GM12878 (cell line): ENCODE results near the gene SULT1C4. TPM values are rescaled to one million over a fixed set of nuclear protein-coding genes. Genes with fewer than 3 reads are reported as not detected.

ENCODE experiments used
- ATAC-seq: fragments of 200-7000 bp; cut with Tn5 transposase; 3 replicates; pipeline ENCODE4 v1.9.1; 2020; ENCODE audit warnings: mild to moderate bottlenecking, moderate library complexity
- BruUV-seq: library from RNA; stranded (reverse); fragments of 400-500 nt; replicated peaks from 2 replicates; lab custom pipeline; 2021; lab: Mats Ljungman, UMichigan
- CTCF ChIA-PET: fragments of 300-600 bp; sonication (Branson Sonifier 250); formaldehyde crosslinking; extraction: SDS; loops from one replicate; lab custom pipeline; 2021; ENCODE audit warnings: inconsistent platforms; lab: Yijun Ruan, JAX
- POLR2A ChIA-PET: fragments of 350-600 bp; formaldehyde crosslinking; extraction: SDS; loops from one replicate; lab custom pipeline; 2021; ENCODE audit warnings: inconsistent platforms; lab: Charles Lee
- RAD21 ChIA-PET: fragments of 300-600 bp; sonication (Branson Sonifier 250); formaldehyde crosslinking; loops from one replicate; lab custom pipeline; 2023; ENCODE audit warnings: antibody characterized with exemption; ENCODE audit not compliant: unreplicated experiment; lab: Charles Lee
- SMC1A ChIA-PET: fragments of 300-600 bp; sonication (Branson Sonifier 250); formaldehyde crosslinking; loops from one replicate; lab custom pipeline; 2023; ENCODE audit not compliant: unreplicated experiment, uncharacterized antibody; lab: Charles Lee
- DNase-seq: peaks from one replicate; pipeline ENCODE4 v3.0.0-alpha.2; 2011; ENCODE audit warnings: low read depth, low spot score
- FAIRE-seq: peaks from 3 replicates; lab custom pipeline; 2011; peaks lifted over from hg19 to GRCh38; lab: Jason Lieb, UNC
- H2AFZ ChIP-seq: 2 replicates; pipeline ENCODE4 v1.6.0; 2011; ENCODE audit warnings: low read depth, low read length, control low read depth; ENCODE audit not compliant: control insufficient read depth
- H3K27ac ChIP-seq: 2 replicates; pipeline ENCODE4 v1.5.1; 2011; ENCODE audit warnings: control low read depth; ENCODE audit not compliant: control insufficient read depth, insufficient read depth
- H3K27me3 ChIP-seq, 2 experiments: replicated peaks in 1 of 2; 2 replicates each; pipeline versions ENCODE4 v1.6.0 to v1.6.1; 2011; ENCODE audit warnings: low read length in 1 of 2; ENCODE audit not compliant: control insufficient read depth in 2 of 2, insufficient read depth in 2 of 2
- H3K36me3 ChIP-seq, 2 experiments: 2 replicates each; pipeline ENCODE4 v1.5.1; 2011; ENCODE audit warnings: low read length in 1 of 2; ENCODE audit not compliant: control insufficient read depth in 2 of 2, insufficient read depth in 2 of 2
- H3K4me1 ChIP-seq: 2 replicates; pipeline ENCODE4 v1.6.1; 2011; ENCODE audit warnings: mild to moderate bottlenecking, low read length, moderate library complexity, mixed read lengths; ENCODE audit not compliant: control insufficient read depth, insufficient read depth
- H3K4me2 ChIP-seq: 2 replicates; pipeline ENCODE4 v1.6.0; 2011; ENCODE audit warnings: control low read depth; ENCODE audit not compliant: control insufficient read depth, insufficient read depth
- H3K4me3 ChIP-seq: fragments of 200-600 bp; sonication (generic); 2 replicates; pipeline ENCODE4 v1.5.1; 2016
- H3K79me2 ChIP-seq: 2 replicates; pipeline ENCODE4 v1.6.0; 2011; ENCODE audit warnings: low read length; ENCODE audit not compliant: control insufficient read depth, insufficient read depth
- H3K9ac ChIP-seq: 2 replicates; pipeline ENCODE4 v1.8.0; 2011; ENCODE audit warnings: low read length, control low read depth, mixed read lengths; ENCODE audit not compliant: control insufficient read depth, insufficient read depth
- H3K9me3 ChIP-seq: replicated peaks from 3 replicates; pipeline ENCODE4 v1.5.1; 2011; ENCODE audit warnings: mild to moderate bottlenecking, low read length; ENCODE audit not compliant: control insufficient read depth, insufficient read depth
- H4K20me1 ChIP-seq: 2 replicates; pipeline ENCODE4 v1.6.0; 2011; ENCODE audit not compliant: control insufficient read depth, insufficient read depth
- BRCA1 ChIP-seq: IDR thresholded peaks from 2 replicates; pipeline ENCODE4 v1.6.1; 2011; ENCODE audit warnings: low read depth, low read length, improper control_type of control experiment
- EED ChIP-seq: sonication (generic); IDR thresholded peaks from 2 replicates; pipeline ENCODE4 v1.6.1; 2016; ENCODE audit warnings: antibody characterized with exemption, low read depth
- MEF2B ChIP-seq: fragments of 450-650 bp; IDR thresholded peaks from 2 replicates; pipeline ENCODE4 v1.6.1; 2018; ENCODE audit warnings: mild to moderate bottlenecking, moderate library complexity; ENCODE audit not compliant: partially characterized antibody, poor library complexity, severe bottlenecking
- PAX8 ChIP-seq: fragments of 450-650 bp; IDR thresholded peaks from 2 replicates; pipeline ENCODE4 v1.6.1; 2017; ENCODE audit warnings: mild to moderate bottlenecking, moderate library complexity
- POLR2AphosphoS2 ChIP-seq: IDR thresholded peaks from 2 replicates; pipeline ENCODE4 v1.6.1; 2011; ENCODE audit warnings: low read depth, mild to moderate bottlenecking, low read length, improper control_type of control experiment, moderate library complexity
- SREBF2 ChIP-seq: IDR thresholded peaks from 2 replicates; pipeline ENCODE4 v1.6.1; 2012; ENCODE audit warnings: mild to moderate bottlenecking, low read length
- ZNF207 ChIP-seq: fragments of 450-650 bp; IDR thresholded peaks from 2 replicates; pipeline ENCODE4 v1.6.1; 2014; ENCODE audit warnings: antibody characterized with exemption, mild to moderate bottlenecking, borderline replicate concordance
- WGBS: methylation state at CpG from one replicate; pipeline ENCODE4 v1.1.6; 2016; ENCODE audit warnings: low lambda C conversion rate; ENCODE audit not compliant: insufficient replicate concordance, insufficient coverage; ENCODE audit errors: missing lambda C conversion rate; 5-methylcytosine and 5-hydroxymethylcytosine counted together
- in situ Hi-C: fragments of 300-500 bp; cut with MboI; formaldehyde crosslinking; loops from 9 replicates; pipeline ENCODE4 v1.14.3; 2018; ENCODE audit warnings: mixed read lengths
- intact Hi-C: fragments of 100-400 bp; cut with micrococcal nuclease; formaldehyde crosslinking; loops from one replicate; pipeline ENCODE4 v1.14.2; 2022; ENCODE audit not compliant: unreplicated experiment
- polyA plus RNA-seq, 11 experiments: library from polyadenylated mRNA; depleted of rRNA in 4 of 11; unstranded in 6 of 11; stranded (reverse) in 5 of 11; fragments of >200 nt; fragmentation: Nextera tagmentation in 4 of 11; fragmentation: Illumina TruSeq in 1 of 11; extraction: Ambion mirVana in 4 of 11; extraction: Trizol in 1 of 11; gene quantifications; 1 replicate in 1 of 11; 2 replicates in 10 of 11; pipeline versions ENCODE4 v1.2.1 to v1.2.3, GENCODE V29; 2011 to 2016; ENCODE audit warnings: inconsistent platforms in 2 of 11, missing spikeins in 2 of 11, low read depth in 1 of 11
- total RNA-seq, 4 experiments: library from RNA; depleted of rRNA in 3 of 4; stranded (reverse); fragments of >200 nt in 3 of 4; fragmentation: Illumina TruSeq in 1 of 4; extraction: Trizol in 1 of 4; gene quantifications; 2 replicates each; pipeline versions ENCODE4 v1.2.1 to v1.2.3, GENCODE V29; 2013 to 2021
- TF ChIP-seq, protein P1 (sequence below): IDR thresholded peaks from 2 replicates; pipeline ENCODE4 v1.6.1; 2012; ENCODE audit warnings: low read length, inconsistent platforms
- TF ChIP-seq, protein P2 (sequence below): fragments of 450-650 bp; IDR thresholded peaks from 2 replicates; pipeline ENCODE4 v1.6.1; 2014; ENCODE audit warnings: mild to moderate bottlenecking

SULT1C4 gene
- total and polyA plus RNA-seq, 10 of the 15 experiments (the other 5 are each of a cell fraction or from before 2014, with no cell fraction given) = 0.04 TPM; not detected in 9

- ChIA-PET RAD21 (no interaction called here), POLR2A (no interaction called here), SMC1A (no interaction called here)
Observed at GRCh38 chr2:108329771-108330170, 48.0 kb upstream of the SULT1C4 start.

More at GRCh38 chr2:108329771-108330170, 48.0 kb upstream of the SULT1C4 start:
- Histone ChIP-seq H3K4me3 (no peak overlapping the region), H3K9ac (no peak overlapping the region), H3K27me3 (0 out of 4 replicates have a peak, but pooled peaks cover 0 to 3% of the 10 kb centered on the region in 2 experiments), H3K4me2 (no peak overlapping the region), H3K9me3 (no peaks in the 10 kb centered on the region), H3K27ac (no peak overlapping the region), H3K4me1 (no peaks in the 10 kb centered on the region), H4K20me1 (no peaks in the 10 kb centered on the region), H3K36me3 (no peaks in the 10 kb centered on the region), H2AFZ (no peak overlapping the region), H3K79me2 (no peaks in the 10 kb centered on the region)
- DNase-seq = no peak
- no peak for FAIRE-seq
- intact Hi-C loops = no loop called here
- TF ChIP-seq, protein P1, sequence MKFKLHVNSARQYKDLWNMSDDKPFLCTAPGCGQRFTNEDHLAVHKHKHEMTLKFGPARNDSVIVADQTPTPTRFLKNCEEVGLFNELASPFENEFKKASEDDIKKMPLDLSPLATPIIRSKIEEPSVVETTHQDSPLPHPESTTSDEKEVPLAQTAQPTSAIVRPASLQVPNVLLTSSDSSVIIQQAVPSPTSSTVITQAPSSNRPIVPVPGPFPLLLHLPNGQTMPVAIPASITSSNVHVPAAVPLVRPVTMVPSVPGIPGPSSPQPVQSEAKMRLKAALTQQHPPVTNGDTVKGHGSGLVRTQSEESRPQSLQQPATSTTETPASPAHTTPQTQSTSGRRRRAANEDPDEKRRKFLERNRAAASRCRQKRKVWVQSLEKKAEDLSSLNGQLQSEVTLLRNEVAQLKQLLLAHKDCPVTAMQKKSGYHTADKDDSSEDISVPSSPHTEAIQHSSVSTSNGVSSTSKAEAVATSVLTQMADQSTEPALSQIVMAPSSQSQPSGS = no peak
- TF ChIP-seq ZNF207 (no peak), PAX8 (no peak), BRCA1 (no peak), EED (no peak), MEF2B (no peak), SREBF2 (no peak), POLR2AphosphoS2 (no peak)
- TF ChIP-seq, protein P2, sequence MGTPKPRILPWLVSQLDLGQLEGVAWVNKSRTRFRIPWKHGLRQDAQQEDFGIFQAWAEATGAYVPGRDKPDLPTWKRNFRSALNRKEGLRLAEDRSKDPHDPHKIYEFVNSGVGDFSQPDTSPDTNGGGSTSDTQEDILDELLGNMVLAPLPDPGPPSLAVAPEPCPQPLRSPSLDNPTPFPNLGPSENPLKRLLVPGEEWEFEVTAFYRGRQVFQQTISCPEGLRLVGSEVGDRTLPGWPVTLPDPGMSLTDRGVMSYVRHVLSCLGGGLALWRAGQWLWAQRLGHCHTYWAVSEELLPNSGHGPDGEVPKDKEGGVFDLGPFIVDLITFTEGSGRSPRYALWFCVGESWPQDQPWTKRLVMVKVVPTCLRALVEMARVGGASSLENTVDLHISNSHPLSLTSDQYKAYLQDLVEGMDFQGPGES = no peak
- WGBS = 48% methylated on average over 2 of the region's 2 CpGs
- CTCF ChIA-PET = no interaction called here
- in situ Hi-C loops = no loop called here
- no peak for ATAC-seq
- BruUV-seq = no TSS peak
